Activated CD8-positive, alpha-beta memory T cell treated with anti-CD3 and anti-CD28 coated beads, Interleukin-2, amount 50 U/mL, for 48 hours (primary cell): ENCODE results near the gene SLC27A3.

ENCODE experiments used
- DNase-seq: peaks from one replicate; pipeline ENCODE4 v3.0.0-alpha.2; 2020

SLC27A3 gene

GRCh38 chr1:153774780-153775457 lies at the start of gene SLC27A3:
SLC27A3 (plus strand) TSS chr1:153775407; CDS start chr1:153775498, 91 bp downstream.
- no peak for DNase-seq

- peak; percentile 97 for DNase-seq
These were observed 47.5 kb upstream of the SLC27A3 start, which contains the start of gene INTS3 for GRCh38 chr1:153727463-153728304. INTS3 (plus strand) TSS chr1:153728050; CDS start chr1:153728635, 585 bp downstream.

- peak; percentile 71 for DNase-seq
These were observed 46.7 kb upstream of the SLC27A3 start for GRCh38 chr1:153728305-153729066.

GRCh38 chr1:153730468-153730988 lies 44.7 kb upstream of the SLC27A3 start:
- DNase-seq = no peak

- no peak for DNase-seq
These were observed 41.2 kb upstream of the SLC27A3 start for GRCh38 chr1:153733970-153734369.

- DNase-seq = no peak
These were observed 40.7 kb upstream of the SLC27A3 start for GRCh38 chr1:153734396-153735089.

- no peak for DNase-seq
These were observed 40.2 kb upstream of the SLC27A3 start for GRCh38 chr1:153735090-153735420.

GRCh38 chr1:153741986-153742385 lies 33.2 kb upstream of the SLC27A3 start:
- no peak for DNase-seq

- no peak for DNase-seq
These were observed 32.6 kb upstream of the SLC27A3 start for GRCh38 chr1:153742411-153743142.

- DNase-seq = no peak
These were observed 29.8 kb upstream of the SLC27A3 start for GRCh38 chr1:153745417-153745816.

GRCh38 chr1:153746174-153746573 lies 29.0 kb upstream of the SLC27A3 start:
- no peak for DNase-seq

GRCh38 chr1:153748903-153749302 lies 26.3 kb upstream of the SLC27A3 start:
- DNase-seq = no peak

- DNase-seq = peak; percentile 85
These were observed 25.7 kb upstream of the SLC27A3 start for GRCh38 chr1:153749408-153750005.

GRCh38 chr1:153750026-153750995 lies 24.9 kb upstream of the SLC27A3 start:
- no peak for DNase-seq

GRCh38 chr1:153752072-153752471 lies 23.1 kb upstream of the SLC27A3 start:
- no peak for DNase-seq

GRCh38 chr1:153752571-153753195 lies 22.5 kb upstream of the SLC27A3 start:
- no peak for DNase-seq

GRCh38 chr1:153754266-153754665 lies 20.9 kb upstream of the SLC27A3 start:
- no peak for DNase-seq

GRCh38 chr1:153760440-153760839 lies 14.8 kb upstream of the SLC27A3 start:
- no peak for DNase-seq

GRCh38 chr1:153763365-153764225 lies 11.6 kb upstream of the SLC27A3 start:
- no peak for DNase-seq
